Measurements from ENCODE around the gene ULK1.
"Not testable (repeated sequence)": the region's sequence is repeated elsewhere in the genome, so short reads cannot be mapped to it uniquely, and the experiment has no call there.

The ULK1 gene

DNA sequence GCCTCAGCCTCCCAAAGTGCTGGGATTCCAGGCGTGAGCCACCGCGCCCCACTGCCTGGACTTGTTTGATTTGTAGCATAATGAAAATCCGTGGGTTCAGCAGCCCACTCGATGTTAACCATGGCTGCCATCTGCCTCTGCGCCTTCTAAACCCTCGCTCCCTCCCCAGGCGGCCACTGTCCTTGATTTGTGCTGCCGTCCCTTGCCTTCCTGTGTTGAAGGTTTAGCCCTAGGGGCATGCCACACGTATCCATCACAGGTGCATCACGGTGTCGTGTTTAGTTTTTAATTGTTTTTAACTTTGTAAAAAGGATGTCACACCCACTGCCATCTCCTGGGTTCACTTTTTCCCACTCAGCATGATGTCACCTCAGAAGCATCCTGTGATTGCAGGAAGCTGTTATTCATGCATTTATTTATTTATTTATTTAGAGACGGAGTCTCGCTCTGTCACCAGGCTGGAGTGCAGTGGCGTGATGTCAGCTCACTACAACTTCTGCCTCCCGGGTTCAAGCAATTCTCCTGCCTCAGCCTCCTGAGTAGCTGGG, 24.5 kb upstream of the ULK1 start:
- H3K4me1 Mint-ChIP-seq = peaks cover 5% of the 10 kb centered on the region
- no peak overlapping the region for H3K27ac Mint-ChIP-seq
- H3K4me3 Mint-ChIP-seq = no peak overlapping the region
- no peaks in the 10 kb centered on the region for H3K9me3 Mint-ChIP-seq
- DNase-seq (ENCODE audit: low spot score in 2 of 2) = no peak
- ATAC-seq = no peak
- no peaks in the 10 kb centered on the region for H3K36me3 Mint-ChIP-seq

DNA sequence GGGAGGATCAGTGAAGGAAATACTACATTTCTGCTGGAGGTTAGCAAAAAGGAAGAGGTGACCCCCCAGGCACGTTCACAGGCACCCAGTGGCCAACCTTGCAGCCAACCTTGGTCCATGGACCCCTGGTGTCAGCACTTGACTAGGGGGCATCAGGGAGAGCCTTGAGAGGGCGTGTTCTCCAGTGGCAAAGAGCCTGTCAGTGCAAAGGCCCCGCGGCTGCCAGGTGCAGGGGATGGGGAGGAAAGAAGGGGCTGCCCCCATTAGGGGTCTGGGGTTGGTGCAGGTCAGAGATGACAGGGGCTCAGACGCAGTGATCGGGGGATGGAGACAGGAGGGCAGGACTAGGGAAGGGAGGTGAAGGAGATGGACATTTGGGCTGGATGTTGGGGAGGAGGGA, 22.7 kb upstream of the ULK1 start:
- Mint-ChIP-seq H3K9me3 (no peaks in the 10 kb centered on the region), H3K36me3 (no peaks in the 10 kb centered on the region), H3K4me1 (peaks cover 5% of the 10 kb centered on the region), H3K27ac (no peak overlapping the region), H3K4me3 (no peak overlapping the region)
- ATAC-seq (no peak), DNase-seq (ENCODE audit: low spot score in 2 of 2) (no peak)

DNA sequence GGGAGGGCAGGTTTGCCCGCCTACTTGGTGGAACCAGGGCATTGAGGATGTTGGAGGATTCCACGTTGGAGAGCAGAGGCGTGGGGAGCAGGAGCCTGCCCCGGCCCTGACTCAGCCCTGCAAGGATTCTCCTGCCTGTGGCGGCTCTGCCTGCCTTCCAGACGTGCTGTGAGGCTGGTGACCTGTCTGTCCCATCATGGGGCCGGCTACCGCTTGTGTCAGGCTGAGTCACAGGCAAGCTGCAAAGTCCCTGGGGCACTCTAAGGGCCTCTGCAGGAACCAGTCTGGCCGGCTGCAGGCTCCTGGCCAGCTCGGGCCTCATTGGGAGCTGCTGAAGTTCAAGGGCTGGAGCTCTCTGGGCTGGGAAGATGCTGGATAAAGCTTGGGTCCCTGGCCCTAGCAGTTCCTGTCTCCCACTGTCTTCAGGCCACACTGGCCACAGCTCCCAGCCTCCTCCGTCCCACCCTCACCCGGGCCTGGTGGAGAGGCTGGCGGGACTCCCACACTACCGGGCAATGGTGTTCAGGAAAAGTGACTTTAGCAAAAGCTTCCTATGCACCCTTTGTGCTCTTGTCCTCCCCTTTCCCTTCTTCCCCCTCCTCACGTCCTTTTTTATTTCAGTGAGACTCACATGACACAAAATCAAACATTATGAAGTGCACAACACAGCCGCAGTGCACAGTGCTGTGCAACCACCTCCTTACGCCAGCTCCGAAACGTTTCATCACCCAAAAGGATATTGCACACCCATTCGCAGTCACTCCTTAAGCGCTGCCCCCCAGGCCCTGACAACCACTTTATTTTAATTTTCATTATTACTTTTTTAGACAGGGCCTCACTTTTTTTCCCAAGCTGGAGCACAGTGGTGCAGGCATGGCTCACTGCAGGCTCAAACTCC, 22.0 kb upstream of the ULK1 start:
- H3K36me3 Mint-ChIP-seq = no peaks in the 10 kb centered on the region
- no peaks in the 10 kb centered on the region for H3K9me3 Mint-ChIP-seq
- peaks cover 5% of the 10 kb centered on the region for H3K4me1 Mint-ChIP-seq
- H3K4me3 Mint-ChIP-seq = no peak overlapping the region
- no peak for ATAC-seq
- H3K27ac Mint-ChIP-seq = no peak overlapping the region
- no peak for DNase-seq (ENCODE audit: low spot score in 2 of 2)

DNA sequence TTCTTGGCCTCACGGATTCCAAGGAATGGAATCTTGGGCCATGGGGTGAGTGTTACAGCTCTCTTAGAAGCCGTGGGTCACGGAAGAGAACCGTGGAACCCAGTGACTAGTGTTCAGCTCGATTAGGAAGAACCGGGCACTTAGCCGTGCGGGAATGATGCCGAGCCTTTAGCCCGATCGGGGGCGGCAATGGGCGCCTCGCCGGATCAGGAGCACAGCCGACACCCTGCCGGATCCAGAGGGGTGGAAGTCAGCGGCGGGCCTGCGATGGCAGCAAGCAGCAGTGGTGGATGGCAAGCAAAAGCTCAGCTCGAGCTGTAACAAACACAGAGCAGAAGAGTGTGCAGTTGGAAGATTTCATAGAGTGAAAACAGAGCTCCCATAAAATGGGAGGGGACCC, 21.1 kb upstream of the ULK1 start:
- H3K4me1 Mint-ChIP-seq = peaks cover 5% of the 10 kb centered on the region
- H3K36me3 Mint-ChIP-seq = no peaks in the 10 kb centered on the region
- no peak overlapping the region for H3K27ac Mint-ChIP-seq
- ATAC-seq = no peak
- no peak overlapping the region for H3K4me3 Mint-ChIP-seq
- no peak for DNase-seq (ENCODE audit: low spot score in 2 of 2)
- no peaks in the 10 kb centered on the region for H3K9me3 Mint-ChIP-seq

- not testable (repeated sequence) for H3K36me3 Mint-ChIP-seq; ATAC-seq; H3K4me1 Mint-ChIP-seq; H3K27ac Mint-ChIP-seq; DNase-seq (ENCODE audit: low spot score in 2 of 2); H3K4me3 Mint-ChIP-seq; H3K9me3 Mint-ChIP-seq
Measured at GRCh38 chr12:131874972-131875371, 19.4 kb upstream of the ULK1 start.

DNA sequence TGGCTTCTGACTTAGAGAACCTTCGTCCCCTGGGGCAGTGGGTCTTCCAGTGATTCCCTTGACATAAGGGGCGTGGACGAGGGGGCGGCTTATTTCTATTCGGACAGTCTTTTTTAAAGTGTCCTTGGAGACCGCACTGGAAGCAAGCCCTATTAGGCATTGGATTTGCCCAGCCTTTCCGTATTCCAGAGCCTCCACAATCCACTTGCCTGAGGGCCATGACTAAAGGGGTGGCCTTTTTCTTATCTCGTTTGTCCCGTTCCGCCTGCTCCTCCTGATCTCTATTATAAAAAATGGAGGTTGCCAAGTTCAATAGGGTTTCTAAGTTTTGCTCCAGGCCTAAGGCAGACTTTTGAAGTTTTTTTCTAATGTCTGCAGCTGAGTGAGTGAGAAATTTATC, 17.2 kb upstream of the ULK1 start:
- H3K27ac Mint-ChIP-seq; ATAC-seq; H3K4me3 Mint-ChIP-seq; DNase-seq (ENCODE audit: low spot score in 2 of 2); H3K36me3 Mint-ChIP-seq; H3K9me3 Mint-ChIP-seq; H3K4me1 Mint-ChIP-seq: not testable (repeated sequence)

DNA sequence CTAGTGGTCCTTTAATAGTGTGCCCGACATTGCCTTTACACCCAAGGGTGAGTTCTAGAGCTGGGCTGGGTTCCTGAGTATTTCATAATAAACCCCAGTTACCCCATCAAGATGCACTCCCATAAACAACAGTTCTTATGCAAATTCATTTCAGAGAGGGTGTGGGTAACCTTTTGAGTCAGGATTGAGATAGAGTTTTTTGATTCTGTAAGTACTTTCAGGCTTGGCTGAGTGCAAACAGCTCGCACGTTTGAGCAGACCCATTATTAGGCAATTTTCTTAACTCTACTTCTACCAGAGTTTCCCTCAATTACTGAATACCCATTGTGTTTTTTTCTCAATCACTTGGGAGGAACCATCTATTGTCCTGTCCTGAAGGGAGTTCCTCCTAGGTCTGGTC, 16.0 kb upstream of the ULK1 start:
- not testable (repeated sequence) for H3K36me3 Mint-ChIP-seq; H3K4me1 Mint-ChIP-seq; ATAC-seq; H3K27ac Mint-ChIP-seq; H3K9me3 Mint-ChIP-seq; DNase-seq (ENCODE audit: low spot score in 2 of 2); H3K4me3 Mint-ChIP-seq

DNA sequence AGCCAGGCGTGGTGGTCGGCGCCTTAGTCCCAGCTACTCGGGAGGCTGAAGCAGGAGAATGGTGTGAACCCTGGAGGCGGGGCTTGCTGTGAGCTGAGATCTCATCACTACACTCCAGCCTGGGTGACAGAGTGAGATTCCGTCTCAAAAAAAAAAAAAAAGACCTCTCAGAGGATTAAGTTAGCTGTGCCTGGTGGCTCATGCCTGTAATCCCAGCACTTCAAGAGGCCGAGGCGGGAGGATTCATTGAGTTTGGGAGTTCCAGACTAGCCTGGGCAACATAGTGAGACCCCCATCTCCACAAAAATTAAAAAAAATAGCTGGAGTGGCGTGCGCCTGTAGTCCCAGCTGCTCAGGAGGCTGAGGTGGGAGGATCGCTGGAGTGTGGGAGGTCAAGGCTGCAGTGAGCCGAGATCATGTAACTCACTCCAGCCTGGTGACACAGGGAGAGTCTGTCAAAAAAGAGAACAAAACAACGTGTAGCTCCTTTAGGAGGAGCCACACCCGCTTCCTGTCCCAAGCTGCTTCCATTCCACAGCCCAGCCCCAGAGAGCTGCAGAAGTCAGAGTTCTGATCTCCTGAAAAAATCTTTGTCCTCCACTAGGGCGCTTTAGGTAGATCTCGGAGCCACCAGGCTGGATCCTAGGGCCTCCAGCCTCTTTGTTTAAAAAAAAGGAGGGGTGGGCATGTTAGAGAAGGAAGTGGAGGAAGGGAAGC, 11.5 kb upstream of the ULK1 start:
- peaks cover 2% of the 10 kb centered on the region for H3K9me3 Mint-ChIP-seq
- no peak for ATAC-seq
- no peak overlapping the region for H3K4me3 Mint-ChIP-seq
- DNase-seq (ENCODE audit: low spot score in 2 of 2) = no peak
- H3K36me3 Mint-ChIP-seq = no peaks in the 10 kb centered on the region
- no peaks in the 10 kb centered on the region for H3K4me1 Mint-ChIP-seq
- no peak overlapping the region for H3K27ac Mint-ChIP-seq

DNA sequence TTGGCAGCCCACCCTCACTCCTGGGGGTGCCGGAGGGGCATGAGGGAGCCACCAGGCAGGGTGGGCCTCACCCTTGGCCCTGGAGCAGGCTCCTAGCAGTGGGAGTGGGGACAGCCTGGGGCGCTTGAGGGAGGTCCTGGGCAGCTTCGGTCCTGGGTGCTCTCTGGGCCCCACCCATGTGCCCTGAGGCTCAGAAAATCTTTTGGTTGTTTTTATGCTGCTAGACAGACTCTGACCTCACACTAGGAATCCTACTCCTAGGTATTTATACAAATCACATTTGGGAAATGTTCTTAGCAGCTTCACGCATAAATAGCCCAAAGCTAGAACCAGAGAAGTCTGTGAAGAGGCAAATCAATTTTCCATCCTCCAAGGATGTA, 10.9 kb upstream of the ULK1 start:
- ATAC-seq (no peak), DNase-seq (ENCODE audit: low spot score in 2 of 2) (no peak)
- Mint-ChIP-seq H3K4me3 (no peak overlapping the region), H3K27ac (no peak overlapping the region), H3K9me3 (peaks cover 2% of the 10 kb centered on the region), H3K36me3 (no peaks in the 10 kb centered on the region), H3K4me1 (no peaks in the 10 kb centered on the region)

DNA sequence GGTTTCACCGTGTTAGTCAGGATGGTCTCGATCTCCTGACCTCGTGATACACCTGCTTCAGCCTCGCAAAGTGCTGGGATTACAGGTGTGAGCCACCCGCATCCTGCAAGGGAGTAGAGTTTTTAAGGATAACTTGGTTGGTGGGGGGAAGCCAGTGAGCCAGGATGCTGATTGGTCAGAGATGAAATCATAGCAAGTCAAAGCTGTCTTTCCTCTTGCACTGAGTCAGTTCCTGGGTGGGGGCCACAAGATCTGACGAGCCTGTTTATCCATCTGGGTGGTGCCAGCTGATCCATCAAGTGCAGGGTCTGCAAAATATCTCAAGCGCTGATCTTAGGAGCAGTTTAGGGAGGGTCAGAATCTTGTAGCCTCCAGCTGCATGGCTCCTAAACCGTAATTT, 9.3 kb upstream of the ULK1 start:
- H3K27ac Mint-ChIP-seq; ATAC-seq; H3K9me3 Mint-ChIP-seq; H3K36me3 Mint-ChIP-seq; H3K4me1 Mint-ChIP-seq; H3K4me3 Mint-ChIP-seq; DNase-seq (ENCODE audit: low spot score in 2 of 2): not testable (repeated sequence)

DNA sequence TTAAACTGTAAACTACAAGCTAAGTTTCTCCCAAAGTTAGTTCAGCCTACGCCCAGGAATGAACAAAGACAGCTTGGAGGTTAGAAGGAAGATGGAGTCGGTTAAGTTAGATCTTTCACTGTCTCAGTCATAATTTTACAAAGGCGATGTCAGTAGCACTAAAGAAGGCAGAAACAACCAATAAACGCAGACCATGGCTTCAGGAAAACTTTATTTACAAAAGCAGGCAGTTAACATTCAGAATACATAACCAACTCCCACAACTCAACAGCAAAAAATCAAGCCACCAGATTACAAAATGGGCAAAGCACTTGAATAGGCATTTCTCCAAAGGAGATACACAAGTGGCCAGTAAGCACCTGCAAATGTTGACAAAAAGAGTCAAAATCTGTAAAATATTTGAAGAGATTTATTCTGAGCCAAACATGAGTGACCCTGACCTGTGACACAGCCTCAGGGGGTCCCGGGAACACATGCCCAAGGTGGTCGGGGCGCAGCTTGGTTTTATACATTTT, 8.8 kb upstream of the ULK1 start:
- ATAC-seq (no peak), DNase-seq (ENCODE audit: low spot score in 2 of 2) (no peak)
- Mint-ChIP-seq H3K4me3 (no peak overlapping the region), H3K4me1 (no peaks in the 10 kb centered on the region), H3K36me3 (no peaks in the 10 kb centered on the region), H3K9me3 (peaks cover 2% of the 10 kb centered on the region), H3K27ac (no peak overlapping the region)

GRCh38 chr12:131891722-131892121, 2.7 kb upstream of the ULK1 start:
- not testable (repeated sequence) for ATAC-seq; H3K9me3 Mint-ChIP-seq; H3K4me3 Mint-ChIP-seq; H3K36me3 Mint-ChIP-seq; DNase-seq (ENCODE audit: low spot score in 2 of 2); H3K4me1 Mint-ChIP-seq
- peak overlapping the region; percentile 64 for H3K27ac Mint-ChIP-seq

- peaks cover 12% of the 10 kb centered on the region for H3K36me3 Mint-ChIP-seq
- ATAC-seq = no peak
- H3K27ac Mint-ChIP-seq = no peak overlapping the region
- peaks cover 13% of the 10 kb centered on the region for H3K4me1 Mint-ChIP-seq
- H3K4me3 Mint-ChIP-seq = peak overlapping the region; percentile 80
- no peaks in the 10 kb centered on the region for H3K9me3 Mint-ChIP-seq
- no peak for DNase-seq (ENCODE audit: low spot score in 2 of 2)
Measured at GRCh38 chr12:131892711-131893604, 1.5 kb upstream of the ULK1 start.

GRCh38 chr12:131893605-131894312, 663 bp upstream of the ULK1 start:
- Mint-ChIP-seq H3K27ac (no peak overlapping the region), H3K4me3 (peak overlapping the region; percentile 80)

More at GRCh38 chr12:131893605-131894312, 663 bp upstream of the ULK1 start:
- no peak for ATAC-seq
- DNase-seq (ENCODE audit: low spot score in 2 of 2) = no peak
- Mint-ChIP-seq H3K36me3 (peaks cover 12% of the 10 kb centered on the region), H3K4me1 (peaks cover 13% of the 10 kb centered on the region), H3K9me3 (no peaks in the 10 kb centered on the region)
